K562 (cell line): Measurements from ENCODE around the gene ANKS3.

Experiments used
- BDP1 ChIP-seq: IDR thresholded peaks from 3 replicates; pipeline ENCODE4 v1.6.1; 2011; ENCODE audit not compliant: insufficient read length, insufficient read depth
- JUND ChIP-seq, 2 experiments: IDR thresholded peaks; 2 replicates in 1 of 2; 3 replicates in 1 of 2; pipeline ENCODE4 v1.6.1; 2011; ENCODE audit warnings: borderline replicate concordance in 2 of 2, low read depth in 2 of 2, low read length in 2 of 2, improper control_type of control experiment in 1 of 2, missing biosample characterization in 1 of 2, missing genetic modification characterization in 1 of 2, missing genetic modification reagents in 1 of 2
- NFRKB ChIP-seq: fragments of 450-650 bp; IDR thresholded peaks from 2 replicates; pipeline ENCODE4 v1.6.1; 2016; ENCODE audit warnings: low read depth
- ZNF12 ChIP-seq: sonication (generic); formaldehyde crosslinking; IDR thresholded peaks from 2 replicates; pipeline ENCODE4 v1.4.0; 2020; ENCODE audit warnings: mild to moderate bottlenecking, missing genetic modification reagents
- ZNF780A ChIP-seq: fragments of 250-450 bp; sonication (Bioruptor Pico); IDR thresholded peaks from 2 replicates; pipeline ENCODE4 v1.5.0; 2021; ENCODE audit warnings: mild to moderate bottlenecking
- TF ChIP-seq, protein P1 (sequence below), 3 experiments: IDR thresholded peaks in 2 of 3; conservative IDR thresholded peaks in 1 of 3; 2 replicates each; pipeline ENCODE4 v1.5.1; 2011 to 2012; ENCODE audit warnings: low read length in 3 of 3, mild to moderate bottlenecking in 3 of 3, control low read depth in 2 of 3, improper control_type of control experiment in 1 of 3, inconsistent platforms in 1 of 3, low read depth in 1 of 3, mixed read lengths in 1 of 3, moderate library complexity in 1 of 3; ENCODE audit not compliant: insufficient read depth in 2 of 3
- TF ChIP-seq, protein P2 (sequence below): fragments of 450-650 bp; formaldehyde crosslinking; IDR thresholded peaks from 2 replicates; pipeline ENCODE4 v1.4.0; 2022; ENCODE audit warnings: missing genetic modification characterization
- TF ChIP-seq, protein P3 (sequence below): fragments of 250-450 bp; sonication (Bioruptor Pico); IDR thresholded peaks from 2 replicates; pipeline ENCODE4 v1.4.0; 2020; ENCODE audit warnings: mild to moderate bottlenecking, moderate library complexity

DNA sequence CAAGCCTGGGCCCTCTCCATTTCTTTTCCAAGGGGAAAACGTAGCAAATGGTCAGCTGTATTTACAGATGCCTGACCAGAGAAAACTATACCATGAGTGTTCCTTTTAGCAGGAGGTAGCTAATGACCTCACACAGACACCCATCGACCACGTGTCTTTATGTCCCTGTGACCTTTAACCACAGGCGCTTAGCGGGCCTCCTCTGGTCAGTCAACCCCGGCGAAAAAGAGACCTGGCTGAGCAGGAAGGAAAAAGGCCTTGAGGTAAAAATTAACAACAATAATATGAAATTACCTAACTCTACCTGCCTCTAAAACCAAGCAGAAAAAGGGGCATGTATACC is 31.6 kb downstream of the ANKS3 start:
- TF ChIP-seq ZNF12 (no peak), ZNF780A (CRISPR knock-in tag) (no peak), NFRKB (no peak), BDP1 (no peak), JUND (IDR thresholded peaks at IDR 0.05; ENCODE audit: borderline replicate concordance, low read depth, low read length) (no peak), JUND (tag; IDR thresholded peaks at IDR 0.05; ENCODE audit: borderline replicate concordance, low read depth, low read length) (no peak)
- TF ChIP-seq, protein P1, sequence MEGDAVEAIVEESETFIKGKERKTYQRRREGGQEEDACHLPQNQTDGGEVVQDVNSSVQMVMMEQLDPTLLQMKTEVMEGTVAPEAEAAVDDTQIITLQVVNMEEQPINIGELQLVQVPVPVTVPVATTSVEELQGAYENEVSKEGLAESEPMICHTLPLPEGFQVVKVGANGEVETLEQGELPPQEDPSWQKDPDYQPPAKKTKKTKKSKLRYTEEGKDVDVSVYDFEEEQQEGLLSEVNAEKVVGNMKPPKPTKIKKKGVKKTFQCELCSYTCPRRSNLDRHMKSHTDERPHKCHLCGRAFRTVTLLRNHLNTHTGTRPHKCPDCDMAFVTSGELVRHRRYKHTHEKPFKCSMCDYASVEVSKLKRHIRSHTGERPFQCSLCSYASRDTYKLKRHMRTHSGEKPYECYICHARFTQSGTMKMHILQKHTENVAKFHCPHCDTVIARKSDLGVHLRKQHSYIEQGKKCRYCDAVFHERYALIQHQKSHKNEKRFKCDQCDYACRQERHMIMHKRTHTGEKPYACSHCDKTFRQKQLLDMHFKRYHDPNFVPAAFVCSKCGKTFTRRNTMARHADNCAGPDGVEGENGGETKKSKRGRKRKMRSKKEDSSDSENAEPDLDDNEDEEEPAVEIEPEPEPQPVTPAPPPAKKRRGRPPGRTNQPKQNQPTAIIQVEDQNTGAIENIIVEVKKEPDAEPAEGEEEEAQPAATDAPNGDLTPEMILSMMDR (IDR thresholded peaks at IDR 0.05 in 2 of 3, conservative IDR thresholded peaks at IDR 0.05 in 1 of 3; ENCODE audit: insufficient read depth in 2 of 3, low read depth in 1 of 3, low read length in 3 of 3) = no peak
- TF ChIP-seq, protein P2, sequence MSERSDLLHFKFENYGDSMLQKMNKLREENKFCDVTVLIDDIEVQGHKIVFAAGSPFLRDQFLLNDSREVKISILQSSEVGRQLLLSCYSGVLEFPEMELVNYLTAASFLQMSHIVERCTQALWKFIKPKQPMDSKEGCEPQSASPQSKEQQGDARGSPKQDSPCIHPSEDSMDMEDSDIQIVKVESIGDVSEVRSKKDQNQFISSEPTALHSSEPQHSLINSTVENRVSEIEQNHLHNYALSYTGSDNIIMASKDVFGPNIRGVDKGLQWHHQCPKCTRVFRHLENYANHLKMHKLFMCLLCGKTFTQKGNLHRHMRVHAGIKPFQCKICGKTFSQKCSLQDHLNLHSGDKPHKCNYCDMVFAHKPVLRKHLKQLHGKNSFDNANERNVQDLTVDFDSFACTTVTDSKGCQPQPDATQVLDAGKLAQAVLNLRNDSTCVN = no peak
- TF ChIP-seq, protein P3, sequence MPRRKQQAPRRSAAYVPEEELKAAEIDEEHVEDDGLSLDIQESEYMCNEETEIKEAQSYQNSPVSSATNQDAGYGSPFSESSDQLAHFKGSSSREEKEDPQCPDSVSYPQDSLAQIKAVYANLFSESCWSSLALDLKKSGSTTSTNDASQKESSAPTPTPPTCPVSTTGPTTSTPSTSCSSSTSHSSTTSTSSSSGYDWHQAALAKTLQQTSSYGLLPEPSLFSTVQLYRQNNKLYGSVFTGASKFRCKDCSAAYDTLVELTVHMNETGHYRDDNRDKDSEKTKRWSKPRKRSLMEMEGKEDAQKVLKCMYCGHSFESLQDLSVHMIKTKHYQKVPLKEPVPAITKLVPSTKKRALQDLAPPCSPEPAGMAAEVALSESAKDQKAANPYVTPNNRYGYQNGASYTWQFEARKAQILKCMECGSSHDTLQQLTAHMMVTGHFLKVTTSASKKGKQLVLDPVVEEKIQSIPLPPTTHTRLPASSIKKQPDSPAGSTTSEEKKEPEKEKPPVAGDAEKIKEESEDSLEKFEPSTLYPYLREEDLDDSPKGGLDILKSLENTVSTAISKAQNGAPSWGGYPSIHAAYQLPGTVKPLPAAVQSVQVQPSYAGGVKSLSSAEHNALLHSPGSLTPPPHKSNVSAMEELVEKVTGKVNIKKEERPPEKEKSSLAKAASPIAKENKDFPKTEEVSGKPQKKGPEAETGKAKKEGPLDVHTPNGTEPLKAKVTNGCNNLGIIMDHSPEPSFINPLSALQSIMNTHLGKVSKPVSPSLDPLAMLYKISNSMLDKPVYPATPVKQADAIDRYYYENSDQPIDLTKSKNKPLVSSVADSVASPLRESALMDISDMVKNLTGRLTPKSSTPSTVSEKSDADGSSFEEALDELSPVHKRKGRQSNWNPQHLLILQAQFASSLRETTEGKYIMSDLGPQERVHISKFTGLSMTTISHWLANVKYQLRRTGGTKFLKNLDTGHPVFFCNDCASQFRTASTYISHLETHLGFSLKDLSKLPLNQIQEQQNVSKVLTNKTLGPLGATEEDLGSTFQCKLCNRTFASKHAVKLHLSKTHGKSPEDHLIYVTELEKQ (CRISPR knock-in tag) = no peak
